H1 (cell line): ENCODE results near the gene OR51B2. TPM values are rescaled to one million over a fixed set of nuclear protein-coding genes. Genes with fewer than 3 reads are reported as not detected.

Source experiments
- CTCF ChIA-PET: fragments of 300-600 bp; sonication (Branson Sonifier 250); formaldehyde crosslinking; loops from one replicate; lab custom pipeline; 2021; ENCODE audit not compliant: partially characterized antibody; lab: Charles Lee
- POLR2A ChIA-PET: fragments of 300-600 bp; sonication (Branson Sonifier 250); formaldehyde crosslinking; loops from one replicate; lab custom pipeline; 2021; ENCODE audit warnings: inconsistent platforms; ENCODE audit not compliant: partially characterized antibody; lab: Charles Lee
- DNase-seq, 2 experiments: peaks; one replicate each; pipeline versions ENCODE4 v3.0.0 to v3.0.0-alpha.2; 2010 to 2022; ENCODE audit warnings: low spot score in 2 of 2, low read depth in 1 of 2, mixed read lengths in 1 of 2
- FAIRE-seq: peaks from 2 replicates; lab custom pipeline; 2011; peaks lifted over from hg19 to GRCh38; lab: Jason Lieb, UNC
- H2AFZ ChIP-seq: 2 replicates; pipeline ENCODE4 v1.8.1; 2012; ENCODE audit warnings: low read length, inconsistent platforms
- H2AK5ac ChIP-seq: 2 replicates; pipeline ENCODE4 v1.6.1; 2013; ENCODE audit warnings: low read depth, low read length
- H2BK120ac ChIP-seq: replicated peaks from 2 replicates; pipeline ENCODE3; 2013; ENCODE audit warnings: low read depth, low read length, inconsistent platforms
- H2BK12ac ChIP-seq: 2 replicates; pipeline ENCODE4 v1.6.1; 2013; ENCODE audit warnings: low read depth, low read length
- H2BK15ac ChIP-seq: 2 replicates; pipeline ENCODE4 v1.6.1; 2013; ENCODE audit warnings: low read length
- H2BK20ac ChIP-seq: 2 replicates; pipeline ENCODE4 v1.6.1; 2013; ENCODE audit warnings: low read length
- H2BK5ac ChIP-seq: 2 replicates; pipeline ENCODE4 v1.6.1; 2013; ENCODE audit warnings: low read depth, low read length
- H3K14ac ChIP-seq: 2 replicates; pipeline ENCODE4 v1.6.1; 2013; ENCODE audit warnings: inconsistent platforms; ENCODE audit not compliant: insufficient read length
- H3K18ac ChIP-seq: 2 replicates; pipeline ENCODE4 v1.6.1; 2013; ENCODE audit warnings: low read length; ENCODE audit errors: extremely low read depth
- H3K23ac ChIP-seq: 2 replicates; pipeline ENCODE4 v1.6.1; 2013; ENCODE audit warnings: inconsistent platforms; ENCODE audit not compliant: insufficient read length
- H3K23me2 ChIP-seq: 2 replicates; pipeline ENCODE4 v1.6.1; 2013; ENCODE audit warnings: low read depth, low read length
- H3K27ac ChIP-seq: 2 replicates; pipeline ENCODE4 v1.6.1; 2011; ENCODE audit warnings: low read depth, low read length, inconsistent platforms
- H3K27me3 ChIP-seq, 4 experiments: replicated peaks in 1 of 4; 1 replicate in 1 of 4; 2 replicates in 3 of 4; pipeline versions ENCODE4 v1.6.1 to v1.8.1; 2011 to 2013; ENCODE audit warnings: low read length in 3 of 4, mild to moderate bottlenecking in 3 of 4, inconsistent platforms in 2 of 4, mixed read lengths in 2 of 4, moderate library complexity in 1 of 4; ENCODE audit not compliant: control insufficient read depth in 3 of 4, insufficient read depth in 3 of 4; ENCODE audit errors: extremely low read depth in 1 of 4
- H3K36me3 ChIP-seq, 4 experiments: 2 replicates each; pipeline versions ENCODE4 v1.6.1 to v1.8.1; 2011 to 2013; ENCODE audit warnings: mild to moderate bottlenecking in 4 of 4, low read length in 3 of 4, moderate library complexity in 2 of 4, control low read depth in 1 of 4, inconsistent platforms in 1 of 4; ENCODE audit not compliant: insufficient read depth in 4 of 4, control insufficient read depth in 2 of 4
- H3K4ac ChIP-seq: replicated peaks from 2 replicates; pipeline ENCODE3; 2013; ENCODE audit warnings: low read length, low read depth, mixed read lengths, inconsistent platforms; ENCODE audit not compliant: insufficient read length
- H3K4me1 ChIP-seq, 4 experiments: replicated peaks in 1 of 4; 1 replicate in 1 of 4; 2 replicates in 3 of 4; pipeline versions ENCODE4 v1.6.1 to v1.8.1; 2011 to 2013; ENCODE audit warnings: low read length in 3 of 4, inconsistent platforms in 2 of 4, mixed read lengths in 1 of 4; ENCODE audit not compliant: insufficient read depth in 4 of 4, control insufficient read depth in 3 of 4
- H3K4me2 ChIP-seq, 2 experiments: 2 replicates each; pipeline versions ENCODE4 v1.6.1 to v1.8.1; 2011 to 2013; ENCODE audit warnings: low read depth in 2 of 2, low read length in 2 of 2, control low read depth in 1 of 2, inconsistent platforms in 1 of 2, mild to moderate bottlenecking in 1 of 2; ENCODE audit not compliant: insufficient read depth in 1 of 2
- H3K4me3 ChIP-seq, 4 experiments: fragments of 200-600, 300-600 bp in 1 of 4; sonication (generic), shearing (Covaris generic), sonication (Bioruptor Twin) in 1 of 4; 2 replicates each; pipeline versions ENCODE4 v1.5.1 to v1.8.1; 2011 to 2016; ENCODE audit warnings: low read length in 4 of 4, low read depth in 3 of 4, control low read depth in 2 of 4, inconsistent platforms in 2 of 4, mild to moderate bottlenecking in 2 of 4, mixed read lengths in 1 of 4, moderate library complexity in 1 of 4; ENCODE audit not compliant: insufficient read depth in 2 of 4; ENCODE audit errors: extremely low read depth in 1 of 4
- H3K56ac ChIP-seq: replicated peaks from 2 replicates; pipeline ENCODE3; 2013; ENCODE audit warnings: low read depth, mild to moderate bottlenecking, mixed read lengths, low read length, inconsistent platforms; ENCODE audit not compliant: insufficient read length
- H3K79me1 ChIP-seq: 2 replicates; pipeline ENCODE4 v1.6.1; 2013; ENCODE audit warnings: low read depth, low read length, control low read depth
- H3K79me2 ChIP-seq, 2 experiments: 2 replicates each; pipeline versions ENCODE4 v1.6.1 to v1.8.1; 2012 to 2013; ENCODE audit warnings: low read length in 2 of 2, mild to moderate bottlenecking in 2 of 2, inconsistent platforms in 1 of 2; ENCODE audit not compliant: insufficient read depth in 2 of 2, control insufficient read depth in 1 of 2
- H3K9ac ChIP-seq, 4 experiments: replicated peaks in 1 of 4; 1 replicate in 1 of 4; 2 replicates in 3 of 4; pipeline versions ENCODE4 v1.6.1 to v1.8.1; 2011 to 2013; ENCODE audit warnings: low read depth in 3 of 4, low read length in 3 of 4, control low read depth in 2 of 4, mild to moderate bottlenecking in 2 of 4, moderate library complexity in 2 of 4, inconsistent platforms in 1 of 4; ENCODE audit errors: extremely low read depth in 1 of 4
- H3K9me3 ChIP-seq, 2 experiments: 2 replicates each; pipeline versions ENCODE4 v1.6.1 to v1.8.1; 2012 to 2013; ENCODE audit warnings: mild to moderate bottlenecking in 2 of 2, moderate library complexity in 2 of 2, control low read depth in 1 of 2, inconsistent platforms in 1 of 2, low read depth in 1 of 2, low read length in 1 of 2, mixed read lengths in 1 of 2; ENCODE audit not compliant: insufficient read depth in 2 of 2
- H4K20me1 ChIP-seq, 2 experiments: replicated peaks in 1 of 2; 2 replicates each; pipeline versions ENCODE3 to v1.8.1; 2011 to 2013; ENCODE audit warnings: inconsistent platforms in 2 of 2, low read length in 2 of 2, mild to moderate bottlenecking in 1 of 2; ENCODE audit not compliant: insufficient read depth in 2 of 2, control insufficient read depth in 1 of 2
- H4K5ac ChIP-seq: 2 replicates; pipeline ENCODE4 v1.6.1; 2013; ENCODE audit warnings: low read length, low read depth, mixed read lengths, inconsistent platforms; ENCODE audit not compliant: insufficient read length
- H4K8ac ChIP-seq: 2 replicates; pipeline ENCODE4 v1.8.0; 2013; ENCODE audit warnings: mild to moderate bottlenecking, moderate library complexity, low read length, inconsistent platforms; ENCODE audit not compliant: insufficient read depth; ENCODE audit errors: extremely low read depth
- H4K91ac ChIP-seq: replicated peaks from 2 replicates; pipeline ENCODE3; 2013; ENCODE audit warnings: low read length, mixed read lengths, inconsistent platforms; ENCODE audit not compliant: insufficient read length
- ASH2L ChIP-seq: fragments of 200-600, 300-600 bp; sonication (generic); IDR thresholded peaks from one replicate; pipeline ENCODE4 v1.7.1; 2017; ENCODE audit warnings: low read length
- CREB1 ChIP-seq: IDR thresholded peaks from 2 replicates; pipeline ENCODE4 v1.6.1; 2012; ENCODE audit warnings: inconsistent platforms
- CTBP2 ChIP-seq: IDR thresholded peaks from 2 replicates; pipeline ENCODE4 v1.7.0; 2011; ENCODE audit warnings: borderline replicate concordance, mild to moderate bottlenecking, moderate library complexity, mixed read lengths, low read length; ENCODE audit not compliant: insufficient read depth, insufficient read length
- E2F6 ChIP-seq: IDR thresholded peaks from 2 replicates; pipeline ENCODE4 v1.6.1; 2012; ENCODE audit warnings: inconsistent platforms
- EGR1 ChIP-seq: IDR thresholded peaks from 2 replicates; pipeline ENCODE4 v1.6.1; 2011; ENCODE audit warnings: low read depth, low read length, borderline replicate concordance
- RXRA ChIP-seq: IDR thresholded peaks from 2 replicates; pipeline ENCODE4 v1.6.1; 2011; ENCODE audit warnings: low read depth, mild to moderate bottlenecking, low read length, moderate library complexity; ENCODE audit not compliant: insufficient read depth
- SIX5 ChIP-seq: IDR thresholded peaks from 2 replicates; pipeline ENCODE4 v1.6.1; 2011; ENCODE audit warnings: mild to moderate bottlenecking, low read depth, low read length
- USF2 ChIP-seq: IDR thresholded peaks from 2 replicates; pipeline ENCODE4 v1.6.1; 2011; ENCODE audit warnings: low read length, improper control_type of control experiment
- WGBS, 2 experiments: shearing (Covaris generic) in 1 of 2; methylation state at CpG; one replicate each; pipeline versions ENCODE4 v1.1.6 to v1.1.7; 2013 to 2015; ENCODE audit warnings: low lambda C conversion rate in 2 of 2, mixed read lengths in 2 of 2, inconsistent platforms in 1 of 2, low coverage in 1 of 2, missing lambda C conversion rate in 1 of 2; ENCODE audit not compliant: insufficient replicate concordance in 2 of 2, insufficient coverage in 1 of 2, insufficient read length in 1 of 2; ENCODE audit errors: extremely low coverage in 1 of 2, missing lambda C conversion rate in 1 of 2; 5-methylcytosine and 5-hydroxymethylcytosine counted together
- polyA plus RNA-seq, 7 experiments: library from polyadenylated mRNA; depleted of rRNA in 3 of 7; stranded (reverse) in 5 of 7; unstranded in 2 of 7; fragments of >200 nt in 5 of 7; fragments of 200-250 nt in 2 of 7; gene quantifications; 1 replicate in 5 of 7; 2 replicates in 1 of 7; 4 replicates in 1 of 7; pipeline versions ENCODE4 v1.2.1 to v1.2.3, GENCODE V29; 2011 to 2013; ENCODE audit warnings: missing spikeins in 2 of 7, mixed read lengths in 2 of 7
- total RNA-seq: library from RNA; stranded (reverse); fragmentation: NEBNext Ultra II Directional; extraction: Animal tissue kit (Norgen Biotek cat#: 25700); gene quantifications from 2 replicates; pipeline ENCODE4 v1.2.1, GENCODE V29; 2021
- TF ChIP-seq, protein P1 (sequence below): IDR thresholded peaks from 2 replicates; pipeline ENCODE4 v1.6.1; 2012; ENCODE audit warnings: low read length, inconsistent platforms

The OR51B2 gene
- total and polyA plus RNA-seq, 2 of the 8 experiments (the other 6 are each of a cell fraction or from before 2014, with no cell fraction given), result not detected

- no peak overlapping the region for H3K4ac ChIP-seq
- no peak overlapping the region for H4K8ac ChIP-seq
- H2BK5ac ChIP-seq, result no peak overlapping the region
- H3K4me3 ChIP-seq, result no peak overlapping the region
- no peak overlapping the region for H2BK20ac ChIP-seq
- H3K79me1 ChIP-seq, result 0 out of 2 replicates have a peak, but pooled peaks cover 2% of the 10 kb centered on the region
- H2BK15ac ChIP-seq, result no peak overlapping the region
- no peaks in the 10 kb centered on the region for H3K27me3 ChIP-seq
- no peak overlapping the region for H2AFZ ChIP-seq
- no peaks in the 10 kb centered on the region for H3K79me2 ChIP-seq
- TF ChIP-seq ASH2L (no peak), E2F6 (no peak), EGR1 (no peak), CTBP2 (no peak), SIX5 (no peak), RXRA (no peak), CREB1 (no peak), USF2 (no peak)
- TF ChIP-seq, protein P1, sequence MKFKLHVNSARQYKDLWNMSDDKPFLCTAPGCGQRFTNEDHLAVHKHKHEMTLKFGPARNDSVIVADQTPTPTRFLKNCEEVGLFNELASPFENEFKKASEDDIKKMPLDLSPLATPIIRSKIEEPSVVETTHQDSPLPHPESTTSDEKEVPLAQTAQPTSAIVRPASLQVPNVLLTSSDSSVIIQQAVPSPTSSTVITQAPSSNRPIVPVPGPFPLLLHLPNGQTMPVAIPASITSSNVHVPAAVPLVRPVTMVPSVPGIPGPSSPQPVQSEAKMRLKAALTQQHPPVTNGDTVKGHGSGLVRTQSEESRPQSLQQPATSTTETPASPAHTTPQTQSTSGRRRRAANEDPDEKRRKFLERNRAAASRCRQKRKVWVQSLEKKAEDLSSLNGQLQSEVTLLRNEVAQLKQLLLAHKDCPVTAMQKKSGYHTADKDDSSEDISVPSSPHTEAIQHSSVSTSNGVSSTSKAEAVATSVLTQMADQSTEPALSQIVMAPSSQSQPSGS, result no peak
- ChIA-PET POLR2A (no interaction called here), CTCF (interaction anchor here (8.6 kb wide), 1 partner anchor 8 kb away, joined by 48 read pairs; no protein-coding TSS in a partner anchor)
- H3K18ac ChIP-seq, result no peak overlapping the region
- H4K91ac ChIP-seq, result no peak overlapping the region
- no peak overlapping the region for H2BK12ac ChIP-seq
- H2AK5ac ChIP-seq, result no peak overlapping the region
- H3K36me3 ChIP-seq, result no peaks in the 10 kb centered on the region
- no peak overlapping the region for H3K9ac ChIP-seq
- no peaks in the 10 kb centered on the region for H3K23me2 ChIP-seq
- WGBS, 2 experiments, result 97% methylated on average over 2 of the region's 2 CpGs; no CpG with 5 or more reads in 1 of the 2 experiments
- no peaks in the 10 kb centered on the region; a peak in 1 of 7 replicates for H3K4me1 ChIP-seq
- no peak overlapping the region for H3K27ac ChIP-seq
- no peaks in the 10 kb centered on the region for H4K20me1 ChIP-seq
- no peak overlapping the region for H3K56ac ChIP-seq
- H2BK120ac ChIP-seq, result no peak overlapping the region
- H3K4me2 ChIP-seq, result no peak overlapping the region
- no peaks in the 10 kb centered on the region for H3K9me3 ChIP-seq
- no peak overlapping the region for H4K5ac ChIP-seq
- no peak overlapping the region for H3K14ac ChIP-seq
- DNase-seq, result no peak
- no peak overlapping the region for H3K23ac ChIP-seq
- no peak for FAIRE-seq
Observed at GRCh38 chr11:5282628-5283027, 41.5 kb downstream of the OR51B2 start.
